Mammary epithelial cell (primary cell): ENCODE results near the gene KRTAP10-4.

Experiments used
- EZH2 ChIP-seq: IDR thresholded peaks from 2 replicates; pipeline ENCODE4 v1.6.1; 2012; ENCODE audit warnings: low read length, inconsistent platforms, borderline replicate concordance
- TF ChIP-seq, protein P1 (sequence below), 2 donors: IDR thresholded peaks in 1 of 2; conservative IDR thresholded peaks in 1 of 2; 2 replicates each; pipeline ENCODE4 v1.5.1; 2011 to 2012; ENCODE audit warnings: inconsistent platforms in 2 of 2, low read length in 2 of 2, mild to moderate bottlenecking in 2 of 2, control low read depth in 1 of 2, low read depth in 1 of 2; ENCODE audit not compliant: insufficient read depth in 1 of 2; ENCODE audit errors: extremely low read depth in 1 of 2

DNA sequence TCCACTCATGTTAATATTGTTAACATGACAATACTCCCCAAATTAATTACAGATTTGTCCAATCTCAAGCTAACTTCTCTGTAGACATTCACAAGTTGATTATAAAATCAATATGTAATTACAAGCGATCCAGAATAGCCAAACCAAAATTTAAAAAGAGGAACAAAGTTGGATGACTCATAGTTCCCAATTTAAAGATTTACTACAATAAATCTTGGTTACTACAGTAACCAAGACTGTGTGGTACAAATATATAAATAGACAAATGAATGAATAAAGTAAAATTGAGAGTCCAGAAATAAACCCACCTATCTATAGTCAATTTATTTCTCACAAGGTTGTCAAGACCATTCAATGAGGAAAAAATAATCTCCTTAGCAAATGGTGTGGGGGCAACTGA is 7.1 kb upstream of the KRTAP10-4 start:
- TF ChIP-seq, protein P1, sequence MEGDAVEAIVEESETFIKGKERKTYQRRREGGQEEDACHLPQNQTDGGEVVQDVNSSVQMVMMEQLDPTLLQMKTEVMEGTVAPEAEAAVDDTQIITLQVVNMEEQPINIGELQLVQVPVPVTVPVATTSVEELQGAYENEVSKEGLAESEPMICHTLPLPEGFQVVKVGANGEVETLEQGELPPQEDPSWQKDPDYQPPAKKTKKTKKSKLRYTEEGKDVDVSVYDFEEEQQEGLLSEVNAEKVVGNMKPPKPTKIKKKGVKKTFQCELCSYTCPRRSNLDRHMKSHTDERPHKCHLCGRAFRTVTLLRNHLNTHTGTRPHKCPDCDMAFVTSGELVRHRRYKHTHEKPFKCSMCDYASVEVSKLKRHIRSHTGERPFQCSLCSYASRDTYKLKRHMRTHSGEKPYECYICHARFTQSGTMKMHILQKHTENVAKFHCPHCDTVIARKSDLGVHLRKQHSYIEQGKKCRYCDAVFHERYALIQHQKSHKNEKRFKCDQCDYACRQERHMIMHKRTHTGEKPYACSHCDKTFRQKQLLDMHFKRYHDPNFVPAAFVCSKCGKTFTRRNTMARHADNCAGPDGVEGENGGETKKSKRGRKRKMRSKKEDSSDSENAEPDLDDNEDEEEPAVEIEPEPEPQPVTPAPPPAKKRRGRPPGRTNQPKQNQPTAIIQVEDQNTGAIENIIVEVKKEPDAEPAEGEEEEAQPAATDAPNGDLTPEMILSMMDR (conservative IDR thresholded peaks at IDR 0.05 in 1 of 2, IDR thresholded peaks at IDR 0.05 in 1 of 2; ENCODE audit: extremely low read depth in 1 of 2, insufficient read depth in 1 of 2, low read depth in 1 of 2, low read length in 2 of 2): no peak
- TF ChIP-seq EZH2: no peak
